Cardiac ventricle fibroblast (primary cell): Measurements from ENCODE around the gene AQP10. TPM values are rescaled to one million over a fixed set of nuclear protein-coding genes. Genes with fewer than 3 reads are reported as not detected.

Experiments used
- total RNA-seq: library from RNA; depleted of rRNA; stranded (reverse); fragments of >200 nt; gene quantifications from 2 replicates; pipeline ENCODE4 v1.2.3, GENCODE V29; 2015

The AQP10 gene, protein sequence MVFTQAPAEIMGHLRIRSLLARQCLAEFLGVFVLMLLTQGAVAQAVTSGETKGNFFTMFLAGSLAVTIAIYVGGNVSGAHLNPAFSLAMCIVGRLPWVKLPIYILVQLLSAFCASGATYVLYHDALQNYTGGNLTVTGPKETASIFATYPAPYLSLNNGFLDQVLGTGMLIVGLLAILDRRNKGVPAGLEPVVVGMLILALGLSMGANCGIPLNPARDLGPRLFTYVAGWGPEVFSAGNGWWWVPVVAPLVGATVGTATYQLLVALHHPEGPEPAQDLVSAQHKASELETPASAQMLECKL
- not detected in 2 replicates for total RNA-seq

DNA sequence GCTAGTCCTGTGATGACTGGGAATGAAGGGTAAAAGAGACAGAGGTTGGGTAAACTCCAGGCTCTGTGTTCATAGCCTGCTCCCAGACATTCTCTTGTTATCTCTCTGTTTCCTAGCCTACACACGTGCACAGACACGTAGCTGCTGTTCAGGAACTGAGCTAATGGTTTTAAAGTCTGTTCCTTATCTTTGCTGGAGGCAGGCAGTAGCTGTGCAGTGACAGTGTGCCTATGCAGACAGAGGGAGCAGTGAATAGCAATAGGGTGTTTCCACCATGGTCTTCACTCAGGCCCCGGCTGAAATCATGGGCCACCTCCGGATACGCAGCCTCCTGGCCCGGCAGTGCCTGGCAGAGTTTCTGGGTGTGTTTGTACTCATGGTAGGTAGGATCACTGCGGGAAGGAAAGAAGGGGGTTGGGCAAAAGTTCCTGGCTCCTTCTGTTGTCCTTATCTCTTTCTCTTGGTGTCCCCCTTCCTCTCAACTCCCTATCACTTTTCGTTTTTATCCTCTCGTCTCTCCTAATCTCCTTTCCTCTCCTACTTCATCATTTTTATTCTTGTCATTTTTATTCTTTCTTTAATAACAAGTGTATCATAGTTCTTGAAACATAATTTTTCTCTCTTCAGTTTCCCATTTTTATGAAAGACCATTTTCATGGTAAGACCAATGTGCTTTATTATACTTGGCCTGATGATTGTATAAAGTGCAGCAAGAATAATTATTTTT lies at the start of gene AQP10:
AQP10 (plus strand) TSS at position 212 of the 727 bp plus-strand sequence; CDS start at position 275, 63 bp downstream.

DNA sequence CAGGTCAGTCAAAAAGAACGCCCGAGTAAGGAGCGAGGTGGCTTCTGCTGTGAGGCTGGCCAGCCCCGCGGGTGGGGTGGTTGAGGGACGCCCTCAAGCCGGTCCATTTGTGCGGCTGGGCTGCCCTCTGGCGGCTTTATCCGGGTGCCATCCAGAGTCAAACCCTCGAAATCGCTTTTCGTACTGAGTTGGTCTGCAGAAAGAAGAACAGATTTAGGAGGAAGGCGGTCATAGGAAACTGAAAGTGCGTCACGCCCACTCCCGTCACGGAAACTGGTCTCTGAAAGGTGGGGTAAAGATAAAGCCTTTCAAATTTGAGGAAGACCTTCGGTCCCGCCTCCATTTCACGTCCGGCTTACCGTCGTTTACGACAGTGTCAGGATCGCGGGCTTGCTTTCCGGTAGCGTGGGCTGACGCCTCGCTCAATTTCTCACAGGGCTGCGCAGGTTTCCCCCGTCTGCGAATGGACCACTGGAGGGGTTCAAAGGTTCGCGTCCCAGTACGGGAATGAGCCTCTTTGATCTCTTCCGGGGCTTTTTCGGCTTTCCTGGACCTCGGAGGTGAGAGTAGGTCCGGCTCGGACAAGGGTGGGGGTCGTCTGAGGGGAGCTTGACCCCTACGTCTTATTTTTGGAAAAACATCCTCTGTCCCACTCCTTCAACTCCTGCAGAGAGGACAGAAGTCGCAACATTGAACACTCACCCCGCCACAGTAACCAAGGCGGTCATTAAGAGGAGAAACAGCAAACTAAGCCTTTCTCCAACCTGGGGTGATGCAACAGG lies 48.5 kb upstream of the AQP10 start, which contains the start of gene HAX1:
HAX1 (plus strand) TSS at position 413 of the 782 bp plus-strand sequence; CDS start at position 508, 95 bp downstream.

DNA sequence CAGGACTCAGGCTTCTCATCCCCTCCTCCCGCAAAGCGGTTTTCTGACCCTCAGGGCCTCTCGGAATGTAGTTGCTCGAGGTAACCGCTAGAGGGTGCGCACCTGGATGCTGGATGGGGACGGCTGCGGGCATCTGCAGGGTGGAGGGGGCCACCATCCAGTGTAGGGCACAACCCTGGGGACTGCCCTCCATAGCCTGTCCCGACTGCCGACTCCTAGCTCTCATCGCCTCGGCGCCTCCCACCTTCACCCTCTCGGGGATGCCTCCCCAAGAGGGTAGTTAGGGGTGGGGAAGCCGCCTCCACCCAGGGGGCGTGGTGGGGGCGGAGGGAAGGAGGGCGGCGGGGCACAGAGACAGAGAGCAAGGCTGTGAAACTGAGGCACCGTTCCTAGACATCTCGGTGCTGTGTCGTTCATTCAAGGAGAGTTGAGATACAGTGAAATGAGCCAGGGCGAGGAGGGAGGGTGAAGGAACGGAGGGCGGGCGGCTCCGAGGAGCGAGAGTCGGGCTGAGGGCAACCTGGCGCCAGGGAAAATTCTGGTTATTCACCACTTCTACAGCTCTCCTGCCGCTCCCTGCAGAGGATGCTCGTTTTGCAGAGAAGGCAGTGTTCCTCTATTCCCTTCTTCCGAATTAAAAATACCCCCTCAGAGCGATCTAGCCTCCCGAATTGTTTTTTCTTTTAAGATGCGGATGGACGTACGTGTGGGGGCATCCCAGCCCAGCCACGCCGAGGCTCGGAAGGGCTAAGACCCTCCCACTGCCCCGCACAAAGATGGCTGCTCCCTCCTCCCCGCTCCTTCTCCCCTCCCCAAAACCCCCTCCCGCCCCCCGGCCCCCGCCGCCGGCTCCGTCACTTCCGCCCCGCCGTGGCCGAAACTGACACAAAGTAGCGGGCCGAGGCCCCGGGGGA lies 4.0 kb downstream of the AQP10 start, which contains the start of gene ATP8B2:
ATP8B2 (plus strand) TSS at position 857 of the 914 bp plus-strand sequence. CDS start 2,617 bp downstream, outside the sequence.

Other genes with a start within 250 kb of the AQP10 start
- not detected in 2 replicates for gene NUP210L, start 166.0 kb upstream of the AQP10 start, total RNA-seq
- 222 and 313 TPM in 2 replicates for gene TPM3, start 129.0 kb upstream of the AQP10 start, total RNA-seq
- not detected in 2 replicates for gene CFAP141, start 114.8 kb upstream of the AQP10 start, total RNA-seq
- 57.3 and 76.2 TPM in 2 replicates for gene UBAP2L, start 100.1 kb upstream of the AQP10 start, total RNA-seq
- 50.7 and 70.5 TPM in 2 replicates for gene HAX1, start 48.5 kb upstream of the AQP10 start, total RNA-seq
- gene ATP8B2, start 4.4 kb downstream of the AQP10 start, total RNA-seq: 93.0 and 109 TPM in 2 replicates
- gene IL6R, start 84.2 kb downstream of the AQP10 start, total RNA-seq: 7.7 and 15.4 TPM in 2 replicates
- 0.37 and 0.49 TPM in 2 replicates for gene TDRD10, start 181.1 kb downstream of the AQP10 start, total RNA-seq
- 0.83 and 1.1 TPM in 2 replicates for gene SHE, start 181.3 kb downstream of the AQP10 start, total RNA-seq
- gene UBE2Q1, start 237.6 kb downstream of the AQP10 start, total RNA-seq: 22.6 and 27.0 TPM in 2 replicates
- not detected in 2 replicates for gene CHRNB2, start 246.7 kb downstream of the AQP10 start, total RNA-seq